Stimulated activated naive CD4-positive, alpha-beta T cell (primary cell): ENCODE data around the gene NPM1.
"Not testable (repeated sequence)": the region's sequence is repeated elsewhere in the genome, so short reads cannot be mapped to it uniquely, and the experiment has no call there.

Experiments
- DNase-seq, 6 experiments: peaks; one replicate each; lab custom pipeline; 2025; lab: John Stamatoyannopoulos, UW

Gene NPM1

DNA sequence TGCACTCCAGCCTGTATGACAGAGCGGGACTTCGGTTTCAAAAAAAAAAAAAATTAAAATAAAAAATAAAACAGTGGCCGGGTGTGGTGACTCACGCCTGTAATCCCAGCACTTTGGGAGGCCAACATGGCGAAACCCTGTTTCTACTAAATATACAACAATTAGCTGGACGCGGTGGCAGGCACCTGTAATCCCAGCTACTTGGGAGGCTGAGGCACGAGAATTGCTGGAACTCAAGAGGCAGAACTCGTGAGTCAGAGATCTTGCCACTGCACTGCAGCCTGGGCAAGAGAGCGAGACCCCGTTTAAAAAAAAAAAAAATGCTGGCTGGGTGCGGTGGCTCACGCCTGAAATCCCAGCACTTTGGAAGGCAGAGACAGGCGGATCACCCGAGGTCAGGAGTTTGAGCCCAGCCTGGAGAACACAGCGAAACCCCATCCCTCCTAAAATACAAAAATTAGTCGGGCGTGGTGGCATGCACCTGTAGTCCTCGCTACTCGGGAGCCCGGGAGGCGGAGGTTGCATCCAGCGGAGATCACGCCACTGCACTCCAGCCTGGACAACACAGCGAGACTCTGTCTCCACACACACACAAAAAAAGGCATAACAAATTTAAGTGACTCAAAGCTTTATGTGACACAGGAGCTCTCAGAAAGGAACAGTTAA, 1.5 kb upstream of the NPM1 start:
- no peak for DNase-seq

- DNase-seq: no peak
These were observed 746 bp upstream of the NPM1 start for GRCh38 chr5:171386861-171387344.

GRCh38 chr5:171387970-171388815, 544 bp downstream of the NPM1 start:
- peak; percentile 54 to 81 (median 76) for DNase-seq

- no peak for DNase-seq
These were observed 1.1 kb downstream of the NPM1 start for GRCh38 chr5:171388816-171389168.

DNA sequence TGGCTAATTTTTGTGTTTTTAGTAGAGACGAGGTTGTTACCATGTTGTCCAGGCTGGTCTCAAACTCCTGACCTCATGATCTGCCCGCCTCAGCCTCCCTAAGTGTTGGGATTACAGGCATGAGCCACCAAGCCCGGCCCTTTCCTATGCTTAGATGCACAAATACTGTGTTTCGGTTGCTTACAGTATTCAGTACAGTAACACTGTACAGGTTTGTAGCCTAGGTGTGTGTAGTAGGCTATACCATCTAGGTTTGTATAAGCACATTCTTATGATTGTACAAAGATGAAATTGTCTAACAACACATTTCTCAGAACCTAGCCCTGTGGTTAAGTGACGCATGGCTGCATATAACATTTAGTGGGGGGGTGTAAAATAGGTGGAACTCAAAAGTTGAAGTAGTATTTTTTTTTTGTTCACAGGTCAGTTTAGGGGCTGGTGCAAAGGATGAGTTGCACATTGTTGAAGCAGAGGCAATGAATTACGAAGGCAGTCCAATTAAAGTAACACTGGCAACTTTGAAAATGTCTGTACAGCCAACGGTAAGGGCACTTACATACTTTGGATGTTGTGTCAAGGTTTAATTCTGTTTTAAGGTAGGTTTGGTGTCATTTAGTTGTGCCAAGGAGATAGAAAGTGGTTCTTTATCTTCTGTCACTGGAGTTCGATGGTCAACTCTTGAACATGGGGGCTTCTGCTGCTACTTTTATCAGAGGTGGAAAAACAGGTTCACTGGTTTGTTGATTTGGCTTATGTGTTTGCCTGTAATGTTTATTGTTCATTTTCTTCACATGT, 3.4 kb downstream of the NPM1 start:
- no peak for DNase-seq

DNA sequence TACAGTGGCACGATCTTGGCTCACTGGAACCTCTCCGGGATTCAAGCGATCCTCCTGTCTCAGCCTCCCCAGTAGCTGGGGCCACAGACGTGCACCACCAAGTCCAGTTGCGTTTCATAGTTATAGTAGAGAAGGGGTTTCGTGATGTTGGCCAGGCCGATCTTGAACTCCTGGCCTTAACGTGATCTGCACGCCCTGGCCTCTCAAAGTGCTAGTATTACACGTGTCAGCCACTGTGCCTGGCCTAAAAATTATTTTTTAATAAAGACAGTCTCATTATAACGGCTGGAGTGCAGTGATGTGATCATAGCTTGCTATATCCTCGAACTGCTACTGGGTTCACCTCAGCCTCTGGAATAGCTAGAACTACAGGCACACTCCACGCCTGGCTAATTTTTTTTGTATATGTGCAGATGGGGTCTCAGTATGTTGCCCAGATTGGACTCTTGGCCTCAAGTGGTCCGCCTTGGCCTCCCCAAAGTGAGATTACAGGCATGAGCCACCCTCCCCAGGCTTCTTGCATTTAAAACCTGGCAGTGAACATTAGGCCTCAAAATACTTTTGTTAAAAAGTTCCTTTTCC, 4.4 kb downstream of the NPM1 start:
- no peak for DNase-seq

- DNase-seq: no peak
These were observed 5.0 kb downstream of the NPM1 start for GRCh38 chr5:171392585-171393159.

- no peak for DNase-seq
These were observed 7.4 kb downstream of the NPM1 start for GRCh38 chr5:171395042-171395441.

DNA sequence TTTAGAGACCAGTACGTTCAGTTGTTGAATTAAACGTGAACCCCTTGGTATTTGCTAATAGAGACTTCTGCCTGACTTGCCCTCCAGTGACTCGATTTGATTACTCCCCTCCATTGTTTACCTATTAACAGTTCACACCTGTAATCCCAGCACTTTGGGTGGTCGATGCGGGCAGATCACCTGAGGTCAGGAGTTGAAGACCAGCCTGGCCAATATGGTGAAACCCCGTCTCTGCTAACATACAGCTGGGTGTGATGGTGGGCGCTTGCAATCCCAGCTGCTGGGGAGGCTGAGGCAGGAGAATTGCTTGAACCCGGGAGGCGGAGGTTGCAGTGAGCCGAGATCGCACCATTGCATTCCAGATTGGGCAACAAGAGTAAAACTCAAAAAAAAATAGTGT, 8.9 kb downstream of the NPM1 start:
- DNase-seq: not testable (repeated sequence)

DNA sequence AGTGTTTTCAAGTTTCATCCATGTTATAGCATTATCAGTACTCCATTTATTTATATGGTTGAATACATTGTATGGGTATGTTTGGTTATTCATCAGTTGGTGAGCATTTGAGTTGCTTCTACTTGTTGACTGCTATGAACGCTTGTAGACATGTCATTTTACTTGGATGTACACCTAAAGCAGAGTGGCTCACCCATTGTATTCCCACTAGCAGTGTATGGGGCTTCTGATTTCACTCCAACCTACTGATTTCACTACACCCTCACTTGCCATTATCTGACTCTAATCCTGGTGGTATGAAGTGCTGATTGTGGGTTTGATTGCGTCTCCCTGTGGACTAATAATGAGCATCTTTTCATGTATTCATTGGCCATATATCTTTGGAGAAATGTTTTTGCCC, 9.5 kb downstream of the NPM1 start:
- DNase-seq: no peak

- DNase-seq: no peak
These were observed 9.9 kb downstream of the NPM1 start for GRCh38 chr5:171397599-171397998.

DNA sequence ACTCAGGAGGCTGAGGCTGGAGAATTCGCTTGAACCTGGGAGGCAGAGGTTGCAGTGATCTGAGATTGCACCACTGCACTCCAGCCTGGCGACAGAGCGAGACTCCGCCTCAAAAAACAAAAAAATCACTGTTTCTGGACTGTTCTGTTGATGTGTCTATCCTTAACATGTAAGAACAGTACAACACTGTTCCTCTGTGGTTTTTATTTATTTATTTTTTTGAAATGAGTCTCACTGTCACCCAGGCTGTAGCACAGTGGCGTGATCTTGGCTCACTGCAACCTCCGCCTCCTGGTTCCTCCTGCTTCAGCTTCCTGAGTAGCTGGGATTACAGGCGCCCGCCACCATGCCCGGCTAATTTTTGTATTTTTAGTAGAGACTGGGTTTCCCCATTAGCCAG, 11.0 kb downstream of the NPM1 start:
- DNase-seq: not testable (repeated sequence)

DNA sequence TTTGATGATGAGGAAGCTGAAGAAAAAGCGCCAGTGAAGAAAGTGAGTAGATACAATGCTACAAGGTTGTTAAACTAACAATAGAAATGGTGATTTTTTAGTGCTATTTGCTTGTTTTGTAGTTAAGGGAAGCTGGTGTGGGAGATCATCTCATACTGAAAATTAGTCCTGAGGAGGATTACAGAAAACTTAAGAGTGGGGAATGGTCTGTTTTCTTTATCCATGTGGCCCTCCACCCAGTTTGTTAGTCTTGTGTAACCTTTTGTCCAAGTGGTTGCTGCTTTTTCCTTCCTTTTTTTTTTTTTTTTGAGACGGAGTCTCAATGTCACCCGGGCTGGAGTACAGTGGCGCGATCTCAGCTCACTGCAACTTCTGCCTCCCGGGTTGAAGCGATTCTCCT, 12.5 kb downstream of the NPM1 start:
- DNase-seq: no peak

- no peak for DNase-seq
These were observed 13.7 kb downstream of the NPM1 start for GRCh38 chr5:171401167-171401947.

- not testable (repeated sequence) for DNase-seq
These were observed 15.1 kb downstream of the NPM1 start for GRCh38 chr5:171402751-171403150.

GRCh38 chr5:171405615-171406014, 18.0 kb downstream of the NPM1 start:
- no peak for DNase-seq

GRCh38 chr5:171407234-171407633, 19.6 kb downstream of the NPM1 start:
- no peak for DNase-seq

DNA sequence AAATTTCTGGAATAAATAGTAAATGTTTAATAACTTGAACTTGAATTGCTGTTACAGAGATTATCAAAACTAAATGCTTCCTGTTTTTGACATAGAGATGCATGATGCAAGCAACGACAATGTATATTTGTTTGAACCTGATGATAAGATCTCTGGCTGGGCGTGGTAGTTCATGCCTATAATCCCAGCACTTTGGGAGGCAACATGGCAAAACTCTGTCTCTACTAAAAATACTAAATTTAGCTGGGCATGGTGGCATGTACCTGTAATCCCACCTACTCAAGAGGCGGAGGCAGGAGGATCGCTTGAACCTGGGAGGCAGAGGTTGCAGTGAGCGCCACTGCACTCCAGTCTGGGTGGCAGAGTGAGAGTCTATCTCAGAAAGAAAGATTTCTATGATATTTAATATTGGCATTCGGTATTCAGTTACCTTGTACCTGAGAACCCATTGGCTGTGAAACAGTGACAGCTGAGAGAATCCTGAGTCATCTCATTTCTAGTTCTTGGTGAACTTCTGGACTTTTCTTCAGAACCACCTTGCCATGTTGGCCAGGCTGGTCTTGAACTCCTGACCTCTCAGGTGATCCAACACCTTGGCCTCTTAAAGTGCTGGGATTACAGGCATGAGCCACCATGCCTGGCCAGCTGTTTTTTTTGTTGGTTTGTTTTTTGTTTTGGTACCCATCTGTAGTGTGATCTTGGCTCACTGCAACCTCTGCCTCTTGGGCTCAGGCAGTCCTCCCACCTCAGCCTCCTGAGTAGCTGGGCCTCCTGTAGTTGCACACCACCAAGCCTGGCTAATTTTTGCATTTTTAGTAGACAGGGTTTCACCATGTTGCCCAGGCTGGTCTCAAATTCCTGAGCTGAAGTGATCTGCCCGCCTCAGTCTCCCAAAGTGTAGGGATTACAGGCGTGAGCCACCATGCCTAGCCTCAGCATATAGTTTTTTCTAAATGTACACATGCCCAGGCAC, 21.8 kb downstream of the NPM1 start:
- no peak for DNase-seq

DNA sequence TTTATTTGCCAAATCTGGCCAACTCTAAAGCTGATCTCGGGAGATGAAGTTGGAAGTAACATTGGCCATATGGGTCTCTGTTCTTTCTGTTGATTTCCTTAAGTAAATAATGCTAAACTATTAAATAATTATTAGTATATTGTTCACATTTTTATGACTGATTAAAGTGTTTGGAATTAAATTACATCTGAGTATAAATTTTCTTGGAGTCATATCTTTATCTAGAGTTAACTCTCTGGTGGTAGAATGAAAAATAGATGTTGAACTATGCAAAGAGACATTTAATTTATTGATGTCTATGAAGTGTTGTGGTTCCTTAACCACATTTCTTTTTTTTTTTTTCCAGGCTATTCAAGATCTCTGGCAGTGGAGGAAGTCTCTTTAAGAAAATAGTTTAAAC, 22.5 kb downstream of the NPM1 start:
- no peak for DNase-seq

- DNase-seq: no peak
These were observed 24.5 kb downstream of the NPM1 start for GRCh38 chr5:171412186-171412585.
